ENCODE results near the gene GRAMD4. TPM values are rescaled to one million over a fixed set of nuclear protein-coding genes. Genes with fewer than 3 reads are reported as not detected.

GRAMD4 gene
- total RNA-seq, 1 donor from 2014 or later: 36.8 TPM

DNA sequence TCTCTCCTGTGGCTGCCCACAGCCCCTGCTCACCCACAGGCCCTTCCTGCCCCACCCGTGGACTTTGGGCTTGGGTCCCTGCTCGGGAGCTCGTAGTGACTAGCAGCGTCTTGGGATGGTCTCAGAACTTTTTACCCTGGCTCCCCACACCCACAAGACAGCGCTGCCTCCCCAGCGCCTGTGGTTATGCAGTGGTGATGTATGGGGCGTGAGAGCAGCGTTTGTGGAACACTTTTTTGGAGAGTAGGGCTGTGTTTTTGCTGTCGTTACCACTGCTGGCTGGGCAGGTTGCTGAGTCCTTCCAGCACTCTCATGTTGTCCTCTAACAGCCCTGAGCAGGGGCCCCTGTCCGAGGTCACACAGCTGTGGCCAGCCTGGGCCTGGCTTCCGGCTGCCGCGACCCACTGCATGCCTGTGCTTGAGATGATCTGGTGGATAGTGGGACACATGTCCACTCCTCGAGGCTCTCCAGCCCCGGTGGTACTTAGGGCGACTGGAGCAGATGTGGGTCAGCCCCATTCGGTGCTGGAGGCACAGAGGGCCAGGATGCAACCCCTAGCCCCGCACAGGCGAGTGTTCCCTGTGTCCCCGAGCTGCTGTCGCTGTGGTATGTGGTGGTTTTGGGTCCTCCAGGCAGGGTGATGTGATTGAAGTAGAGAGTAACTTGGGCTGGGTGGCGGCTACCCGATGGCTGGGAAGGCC, 7.1 kb upstream of the GRAMD4 start:
- no peak for DNase-seq (ENCODE audit: low read depth)
- H3K4me3 ChIP-seq (ENCODE audit: low read depth, low read length): no peak overlapping the region
- TF ChIP-seq, protein P1, sequence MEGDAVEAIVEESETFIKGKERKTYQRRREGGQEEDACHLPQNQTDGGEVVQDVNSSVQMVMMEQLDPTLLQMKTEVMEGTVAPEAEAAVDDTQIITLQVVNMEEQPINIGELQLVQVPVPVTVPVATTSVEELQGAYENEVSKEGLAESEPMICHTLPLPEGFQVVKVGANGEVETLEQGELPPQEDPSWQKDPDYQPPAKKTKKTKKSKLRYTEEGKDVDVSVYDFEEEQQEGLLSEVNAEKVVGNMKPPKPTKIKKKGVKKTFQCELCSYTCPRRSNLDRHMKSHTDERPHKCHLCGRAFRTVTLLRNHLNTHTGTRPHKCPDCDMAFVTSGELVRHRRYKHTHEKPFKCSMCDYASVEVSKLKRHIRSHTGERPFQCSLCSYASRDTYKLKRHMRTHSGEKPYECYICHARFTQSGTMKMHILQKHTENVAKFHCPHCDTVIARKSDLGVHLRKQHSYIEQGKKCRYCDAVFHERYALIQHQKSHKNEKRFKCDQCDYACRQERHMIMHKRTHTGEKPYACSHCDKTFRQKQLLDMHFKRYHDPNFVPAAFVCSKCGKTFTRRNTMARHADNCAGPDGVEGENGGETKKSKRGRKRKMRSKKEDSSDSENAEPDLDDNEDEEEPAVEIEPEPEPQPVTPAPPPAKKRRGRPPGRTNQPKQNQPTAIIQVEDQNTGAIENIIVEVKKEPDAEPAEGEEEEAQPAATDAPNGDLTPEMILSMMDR (conservative IDR thresholded peaks at IDR 0.05; ENCODE audit: low read depth, low read length): no peak

GRCh38 chr22:46613606-46614021, 6.6 kb upstream of the GRAMD4 start:
- TF ChIP-seq, protein P1 (conservative IDR thresholded peaks at IDR 0.05; ENCODE audit: low read depth, low read length): no peak
- no peak for DNase-seq (ENCODE audit: low read depth)
- no peak overlapping the region for H3K4me3 ChIP-seq (ENCODE audit: low read depth, low read length)

DNA sequence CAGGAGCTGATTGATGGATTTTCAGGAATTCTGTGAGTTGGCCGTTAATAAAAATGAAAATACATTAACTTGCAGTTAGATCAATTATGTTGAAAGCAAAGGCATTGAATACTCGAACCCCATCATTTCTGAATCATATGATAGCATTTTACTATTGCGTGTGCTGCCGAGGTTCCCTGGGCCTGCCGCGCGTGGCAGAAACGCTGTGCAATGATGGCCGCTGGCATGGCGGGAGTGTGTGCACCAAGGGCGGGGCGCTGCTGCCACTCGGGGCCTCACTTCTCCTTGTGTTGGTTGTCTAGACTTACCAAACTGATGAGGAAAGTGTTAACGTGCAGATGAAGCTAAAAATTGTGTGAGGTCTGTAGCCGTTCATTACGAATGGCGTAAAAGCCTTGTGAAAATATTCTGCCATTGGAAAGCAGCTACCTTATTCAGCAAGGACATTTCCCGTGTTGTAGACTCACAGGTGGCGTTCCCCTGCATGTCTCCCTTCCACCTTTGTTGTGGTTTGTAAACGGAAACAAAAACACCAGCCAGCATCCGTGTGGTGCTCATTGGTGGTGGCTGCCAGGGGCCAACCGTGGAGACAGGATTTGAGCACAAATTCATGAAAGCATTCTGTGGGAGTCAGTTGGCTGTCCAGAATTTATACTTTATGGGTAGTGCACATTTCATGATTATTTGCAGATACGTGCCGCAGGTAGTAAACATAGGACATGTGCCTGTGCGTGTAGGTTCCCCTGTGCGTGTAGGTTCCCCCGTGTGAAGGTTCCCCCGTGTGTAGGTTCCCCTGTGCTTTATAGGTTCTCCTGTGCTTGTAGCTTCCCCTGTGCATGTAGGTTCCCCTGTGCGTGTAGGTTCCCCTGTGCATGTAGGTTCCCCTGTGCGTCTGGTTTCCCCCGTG, 5.9 kb upstream of the GRAMD4 start:
- TF ChIP-seq, protein P1 (conservative IDR thresholded peaks at IDR 0.05; ENCODE audit: low read depth, low read length): no peak

DNA sequence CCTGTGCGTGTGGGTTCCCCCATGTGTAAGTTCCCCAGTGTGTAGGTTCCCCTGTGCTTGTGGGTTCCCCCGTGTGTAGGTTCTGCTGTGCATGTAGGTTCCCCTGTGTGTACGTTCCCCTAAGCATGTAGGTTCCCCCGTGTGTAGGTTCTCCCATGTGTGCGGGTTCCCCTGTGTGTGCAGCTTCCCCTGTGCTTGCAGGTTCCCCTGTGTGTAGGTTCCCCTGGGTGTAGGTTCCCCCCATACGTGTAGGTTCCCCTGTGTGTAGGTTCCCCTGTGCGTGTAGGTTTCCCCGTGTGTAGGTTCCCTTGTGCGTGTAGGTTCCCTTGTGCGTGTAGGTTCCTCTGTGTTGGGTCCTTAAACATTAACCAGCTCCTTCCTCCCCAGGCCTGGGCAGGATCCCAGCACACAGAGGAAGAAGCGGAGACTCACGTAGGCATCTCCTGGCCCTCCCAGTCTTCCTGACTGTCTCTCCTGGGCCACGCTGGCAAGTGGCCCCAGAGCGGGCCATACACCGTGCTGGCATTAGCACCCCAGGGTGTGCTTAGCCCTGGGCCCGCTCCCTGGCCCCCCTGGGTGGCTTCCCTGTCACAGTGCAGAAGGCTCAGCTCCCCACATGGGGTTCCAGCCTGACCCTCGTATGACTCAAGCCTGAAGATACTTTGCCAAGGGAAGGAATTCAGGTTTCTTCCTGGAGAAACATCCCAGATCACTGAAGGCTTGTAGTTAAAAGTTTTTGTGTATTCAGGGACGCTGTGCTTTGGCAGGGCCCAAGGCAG, 2.8 kb upstream of the GRAMD4 start:
- no peak for DNase-seq (ENCODE audit: low read depth)
- TF ChIP-seq, protein P1 (conservative IDR thresholded peaks at IDR 0.05; ENCODE audit: low read depth, low read length): no peak
- no peak overlapping the region for H3K4me3 ChIP-seq (ENCODE audit: low read depth, low read length)

More for the DNA sequence above, 5.9 kb upstream of the GRAMD4 start:
- DNase-seq (ENCODE audit: low read depth): no peak
- H3K4me3 ChIP-seq (ENCODE audit: low read depth, low read length): no peak overlapping the region

DNA sequence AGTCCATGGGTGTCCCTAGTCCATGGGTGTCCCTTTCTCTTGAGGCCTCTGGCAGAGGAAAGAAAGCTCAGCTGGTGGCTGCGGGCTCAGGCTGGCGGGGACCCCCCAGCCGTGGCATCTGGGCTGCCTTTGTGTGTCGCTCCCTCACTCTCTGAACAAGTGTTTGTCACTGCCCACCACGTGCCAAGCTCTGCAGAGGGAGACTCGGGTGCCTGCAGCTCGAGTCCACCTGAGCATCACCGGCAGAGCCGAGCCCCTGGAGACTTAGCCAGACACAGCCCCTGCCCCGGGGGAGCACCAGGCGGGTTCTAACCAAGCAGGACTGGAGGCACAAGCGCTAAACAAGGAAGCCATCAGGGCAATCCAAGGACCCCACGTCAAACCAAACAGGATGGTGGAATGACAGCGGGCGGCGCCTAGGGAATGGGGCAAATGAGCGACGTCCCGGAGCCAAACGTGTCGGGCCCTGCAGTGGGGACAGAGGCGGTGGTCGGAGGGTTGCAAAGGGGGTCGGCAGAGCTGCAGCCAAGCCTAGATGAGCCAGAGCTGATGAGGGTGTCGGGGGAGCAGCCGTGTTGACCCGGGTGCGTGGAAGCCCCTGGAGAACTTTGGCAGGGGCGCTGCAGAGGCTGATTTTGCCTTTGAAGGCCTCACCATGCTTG, 2.1 kb upstream of the GRAMD4 start:
- no peak for DNase-seq (ENCODE audit: low read depth)
- TF ChIP-seq, protein P1 (conservative IDR thresholded peaks at IDR 0.05; ENCODE audit: low read depth, low read length): no peak
- H3K4me3 ChIP-seq (ENCODE audit: low read depth, low read length): no peak overlapping the region

DNA sequence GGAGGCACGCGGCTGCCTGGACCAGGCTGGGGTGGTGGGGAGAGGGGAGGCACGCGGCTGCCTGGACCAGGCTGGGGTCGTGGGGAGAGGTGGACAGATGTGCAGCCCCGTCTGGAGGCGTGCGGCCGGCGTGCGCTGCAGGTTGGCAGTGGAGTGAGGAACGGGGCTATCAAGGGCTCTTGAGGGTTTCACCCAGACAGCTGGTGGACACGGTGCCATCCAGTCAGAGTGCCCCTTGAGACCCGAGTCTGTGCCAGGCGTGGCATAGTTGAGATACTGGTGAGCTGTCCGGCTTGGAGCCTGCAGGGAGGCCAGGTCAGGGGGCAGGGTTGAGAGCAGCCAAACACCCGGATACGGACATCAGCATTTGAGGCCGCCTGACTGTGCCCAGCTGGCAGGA, 1.5 kb upstream of the GRAMD4 start:
- H3K4me3 ChIP-seq (ENCODE audit: low read depth, low read length): no peak overlapping the region
- DNase-seq (ENCODE audit: low read depth): no peak
- TF ChIP-seq, protein P1 (conservative IDR thresholded peaks at IDR 0.05; ENCODE audit: low read depth, low read length): no peak
